Transverse colon (tissue), 4 donors: ENCODE data around the gene CRYZL1. TPM values are rescaled to one million over a fixed set of nuclear protein-coding genes. Genes with fewer than 3 reads are reported as not detected.
"Not testable (repeated sequence)": the region's sequence is repeated elsewhere in the genome, so short reads cannot be mapped to it uniquely, and the experiment has no call there.

ENCODE experiments used
- DNase-seq: peaks from one replicate; pipeline ENCODE4 v3.0.0-alpha.2; 2019
- H3K27ac ChIP-seq, 4 donors: fragments of 200-600 bp; sonication (generic); 2 replicates each; pipeline ENCODE4 v1.5.1; 2016 to 2018; ENCODE audit warnings: inconsistent platforms in 4 of 4
- H3K27me3 ChIP-seq: fragments of 200-600 bp; sonication (generic); 2 replicates; pipeline ENCODE4 v1.5.1; 2017; ENCODE audit warnings: inconsistent platforms
- H3K36me3 ChIP-seq, 4 donors: fragments of 200-600 bp; sonication (generic); 2 replicates each; pipeline ENCODE4 v1.5.1; 2017 to 2019; ENCODE audit warnings: inconsistent platforms in 4 of 4
- H3K4me1 ChIP-seq, 4 donors: fragments of 200-600 bp; sonication (generic); 2 replicates each; pipeline ENCODE4 v1.5.1; 2017 to 2020; ENCODE audit warnings: inconsistent platforms in 4 of 4
- H3K4me3 ChIP-seq, 4 donors: fragments of 200-600 bp; sonication (generic); 1 replicate in 1 of 4; 2 replicates in 3 of 4; pipeline versions ENCODE4 v1.5.1 to v1.6.1; 2017 to 2019; ENCODE audit warnings: inconsistent platforms in 4 of 4
- H3K9me3 ChIP-seq, 2 donors: fragments of 200-600 bp; sonication (generic); 2 replicates each; pipeline ENCODE4 v1.5.1; 2017 to 2019; ENCODE audit warnings: inconsistent platforms in 2 of 2
- CTCF ChIP-seq, 5 experiments: fragments of 200-600 bp in 3 of 5; fragments of 450-650 bp in 2 of 5; sonication (generic) in 3 of 5; IDR thresholded peaks; 1 replicate in 2 of 5; 2 replicates in 3 of 5; pipeline ENCODE4 v1.5.1; 2016 to 2017; ENCODE audit warnings: antibody characterized with exemption in 5 of 5, inconsistent platforms in 3 of 5, mild to moderate bottlenecking in 2 of 5, moderate library complexity in 1 of 5
- EP300 ChIP-seq: sonication (generic); formaldehyde crosslinking; IDR thresholded peaks from one replicate; pipeline ENCODE4 v1.6.1; 2017; ENCODE audit warnings: antibody characterized with exemption, low read depth
- POLR2A ChIP-seq: fragments of 450-650 bp; IDR thresholded peaks from one replicate; pipeline ENCODE4 v1.6.1; 2016; ENCODE audit warnings: antibody characterized with exemption, mild to moderate bottlenecking, moderate library complexity
- POLR2AphosphoS5 ChIP-seq, 3 donors: sonication (generic); formaldehyde crosslinking; IDR thresholded peaks; one replicate each; pipeline ENCODE4 v1.6.1; 2016; ENCODE audit warnings: antibody characterized with exemption in 3 of 3
- WGBS, 2 donors: methylation state at CpG; one replicate each; pipeline ENCODE4 v1.1.5; 2018; ENCODE audit warnings: low coverage in 1 of 2; 5-methylcytosine and 5-hydroxymethylcytosine counted together
- in situ Hi-C, 4 donors: fragments of 200-750 bp; cut with MboI; loops; one replicate each; pipeline versions ENCODE4 v1.15.0 to v1.15.1; 2017; ENCODE audit warnings: low sequenced_read_pairs in 3 of 4, low pct_ligation_motif_present in 1 of 4, low pct_unique_long_range_greater_than_20kb in 1 of 4
- intact Hi-C: fragments of 100-400 bp; cut with DNase I; formaldehyde crosslinking; loops from one replicate; pipeline ENCODE4 v1.15.1; 2023; ENCODE audit warnings: low total_unique reads
- total RNA-seq, 4 donors: library from RNA; depleted of rRNA; stranded (reverse); fragments of >200 nt; gene quantifications; one replicate each; pipeline ENCODE4 v1.1.0, GENCODE V29; 2016

The CRYZL1 gene
- total RNA-seq, 4 donors from 2014 or later = 27.7 to 58.9 (median 43.6) TPM

DNA sequence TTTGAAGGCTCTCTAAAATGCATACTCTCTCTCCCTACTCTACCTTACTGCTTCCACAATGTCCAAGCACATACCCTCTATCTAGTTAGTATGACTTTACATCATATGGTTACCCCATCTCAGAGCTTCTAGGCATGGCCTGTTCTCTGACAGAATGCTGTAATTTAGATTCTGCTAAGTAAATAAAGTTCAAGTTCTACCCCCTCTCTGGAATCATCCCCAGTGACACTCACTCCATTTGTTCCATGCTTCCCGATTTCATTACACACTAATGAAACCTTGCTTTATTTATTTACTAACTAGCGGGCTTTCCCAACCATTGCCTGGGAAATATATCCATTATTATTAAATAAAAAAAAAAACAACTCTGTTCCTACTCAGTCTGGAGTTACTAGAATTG lies 7.3 kb downstream of the CRYZL1 start:
- WGBS, 2 donors = 92 to 100% methylated on average over 2 of the region's 2 CpGs
- Histone ChIP-seq H3K9me3 (no peaks in the 10 kb centered on the region), H3K36me3 (peaks cover 0 to 14% (median 4%) of the 10 kb centered on the region in 4 donors), H3K4me1 (peaks cover 0 to 24% (median 1%) of the 10 kb centered on the region in 4 donors), H3K4me3 (no peak overlapping the region), H3K27me3 (no peaks in the 10 kb centered on the region), H3K27ac (no peak overlapping the region)
- DNase-seq = no peak
- in situ Hi-C loops = no loop called here
- TF ChIP-seq POLR2AphosphoS5 (IDR thresholded peaks at IDR 0.05) = no peak
- TF ChIP-seq CTCF (IDR thresholded peaks at IDR 0.05) = no peak
- TF ChIP-seq POLR2A = no peak
- TF ChIP-seq EP300 = no peak
- intact Hi-C loops = no loop called here

DNA sequence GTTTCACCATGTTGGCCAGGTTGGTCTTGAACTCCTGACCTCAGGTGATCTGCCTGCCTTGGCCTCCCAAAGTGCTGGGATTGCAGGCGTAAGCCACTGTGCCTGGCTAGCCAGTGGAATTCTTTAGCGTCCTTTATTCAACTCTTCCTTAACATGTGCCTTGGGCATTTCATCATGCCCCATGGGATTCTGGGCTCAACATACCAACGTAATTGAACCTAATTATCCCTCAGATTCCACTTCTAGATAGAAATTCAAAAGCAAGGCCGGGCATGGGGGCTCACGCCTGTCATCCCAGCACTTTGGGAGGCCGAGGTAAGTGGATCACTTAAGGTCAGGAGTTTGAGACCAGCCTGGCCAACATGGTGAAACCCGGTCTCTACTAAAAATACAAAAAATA lies 15.4 kb downstream of the CRYZL1 start:
- H3K27me3 ChIP-seq, in situ Hi-C loops, H3K9me3 ChIP-seq, H3K4me3 ChIP-seq, DNase-seq, H3K27ac ChIP-seq, intact Hi-C loops, H3K4me1 ChIP-seq: not testable (repeated sequence)
- 96 to 100% methylated on average over 1 to 7 of the region's 7 CpGs for WGBS, 2 donors
- H3K36me3 ChIP-seq = peaks cover 0 to 28% (median 12%) of the 10 kb centered on the region in 4 donors

- no peaks in the 10 kb centered on the region for H3K4me1 ChIP-seq
- no peak overlapping the region for H3K4me3 ChIP-seq
- no peaks in the 10 kb centered on the region for H3K27me3 ChIP-seq
- intact Hi-C loops (no loop called here), in situ Hi-C loops (no loop called here)
- H3K9me3 ChIP-seq = no peaks in the 10 kb centered on the region
- H3K36me3 ChIP-seq = peaks cover 0 to 16% (median 8%) of the 10 kb centered on the region in 4 donors
- no peak for DNase-seq
- H3K27ac ChIP-seq = no peak overlapping the region
- TF ChIP-seq POLR2A = no peak
- TF ChIP-seq CTCF (IDR thresholded peaks at IDR 0.05) = no peak
Observed at GRCh38 chr21:33622253-33622652, 19.3 kb downstream of the CRYZL1 start.

DNA sequence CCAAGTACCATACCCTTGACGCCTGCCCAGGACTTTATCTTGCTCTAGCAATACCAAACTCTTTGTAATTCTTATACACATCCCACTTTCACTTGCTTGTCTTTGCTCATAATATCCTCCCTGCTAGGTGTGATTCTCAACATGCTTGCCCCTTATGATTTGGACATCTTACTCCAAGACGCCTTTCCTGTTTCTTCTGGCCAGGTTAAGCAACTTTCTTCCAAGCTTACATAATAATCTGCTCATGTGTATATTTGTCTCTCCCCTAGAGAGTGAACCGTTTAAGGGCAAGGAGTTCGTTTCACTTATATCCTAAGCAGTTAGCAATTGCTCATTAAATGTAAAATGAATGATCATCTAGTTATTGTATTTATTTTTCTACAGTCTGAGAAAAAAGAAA lies 21.8 kb downstream of the CRYZL1 start:
- Histone ChIP-seq H3K36me3 (peaks cover 0 to 27% (median 13%) of the 10 kb centered on the region in 4 donors), H3K27ac (no peak overlapping the region), H3K4me3 (no peak overlapping the region), H3K27me3 (no peaks in the 10 kb centered on the region), H3K4me1 (no peaks in the 10 kb centered on the region), H3K9me3 (no peaks in the 10 kb centered on the region)
- TF ChIP-seq EP300 = no peak
- no peak for TF ChIP-seq POLR2A
- no peak for TF ChIP-seq POLR2AphosphoS5 (IDR thresholded peaks at IDR 0.05)
- TF ChIP-seq CTCF (IDR thresholded peaks at IDR 0.05) = no peak
- intact Hi-C loops = no loop called here
- 84 to 95% methylated on average over 3 to 4 of the region's 4 CpGs for WGBS, 2 donors
- no peak for DNase-seq
- in situ Hi-C loops = no loop called here

DNA sequence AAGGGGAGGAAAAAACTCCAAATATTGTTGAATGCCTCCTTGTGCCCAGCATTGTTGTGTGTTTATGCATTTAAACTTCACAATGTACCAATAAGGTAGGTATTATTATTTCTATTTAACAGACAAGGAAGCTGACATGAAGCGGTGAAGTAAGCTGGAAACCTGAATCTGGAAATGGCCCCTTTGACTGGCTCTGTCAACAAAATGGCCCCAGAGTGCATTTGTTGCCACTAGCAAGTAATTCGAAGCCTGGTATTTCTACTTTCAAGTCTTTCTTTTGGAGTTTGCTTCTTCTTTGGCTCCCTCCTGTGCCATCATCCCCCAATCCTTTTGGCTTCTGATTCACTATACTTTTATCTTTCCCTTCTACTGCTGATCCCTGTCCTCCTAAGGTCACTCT lies 23.1 kb downstream of the CRYZL1 start:
- 94 to 95% methylated on average over 2 of the region's 2 CpGs for WGBS, 2 donors
- no peak for DNase-seq
- peaks cover 0 to 31% (median 11%) of the 10 kb centered on the region in 4 donors for H3K36me3 ChIP-seq
- no peaks in the 10 kb centered on the region for H3K9me3 ChIP-seq
- H3K4me1 ChIP-seq = no peaks in the 10 kb centered on the region
- no peaks in the 10 kb centered on the region for H3K27me3 ChIP-seq
- intact Hi-C loops = no loop called here
- no peak for TF ChIP-seq POLR2A
- TF ChIP-seq POLR2AphosphoS5 (IDR thresholded peaks at IDR 0.05) = no peak
- TF ChIP-seq EP300 = no peak
- no peak for TF ChIP-seq CTCF (IDR thresholded peaks at IDR 0.05)
- H3K27ac ChIP-seq = no peak overlapping the region
- in situ Hi-C loops = no loop called here
- no peak overlapping the region for H3K4me3 ChIP-seq

DNA sequence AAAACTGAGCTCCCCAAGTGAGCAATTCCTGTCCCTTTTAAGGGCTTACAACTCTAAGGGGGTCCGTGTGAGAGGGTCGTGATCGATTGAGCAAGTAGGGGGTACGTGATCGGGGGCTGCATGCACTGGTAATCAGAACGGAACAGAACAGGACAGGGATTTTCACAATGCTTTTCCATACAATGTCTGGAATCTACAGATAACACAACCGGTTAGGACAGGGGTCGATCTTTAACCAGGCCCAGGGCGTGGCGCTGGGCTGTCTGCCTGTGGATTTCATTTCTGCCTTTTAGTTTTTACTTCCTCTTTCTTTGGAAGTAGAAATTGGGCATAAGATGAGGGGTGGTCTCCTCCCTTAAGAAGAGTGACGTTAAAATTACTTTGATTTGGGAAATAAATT lies 24.0 kb downstream of the CRYZL1 start:
- H3K36me3 ChIP-seq = peaks cover 0 to 38% (median 14%) of the 10 kb centered on the region in 4 donors
- DNase-seq, H3K27ac ChIP-seq, H3K27me3 ChIP-seq, H3K9me3 ChIP-seq, intact Hi-C loops, in situ Hi-C loops, H3K4me3 ChIP-seq, H3K4me1 ChIP-seq: not testable (repeated sequence)
- 58 to 86% methylated on average over 3 to 11 of the region's 11 CpGs for WGBS, 2 donors
